Left cardiac atrium (tissue), 4 donors: ENCODE data around the gene MIDN. TPM values are rescaled to one million over a fixed set of nuclear protein-coding genes. Genes with fewer than 3 reads are reported as not detected.

ENCODE experiments used
- ATAC-seq, 2 donors: fragments of 200-7000 bp; cut with Tn5 transposase; one replicate each; pipeline ENCODE4 v1.9.1; 2020; ENCODE audit warnings: mild to moderate bottlenecking in 2 of 2, moderate library complexity in 2 of 2
- DNase-seq: peaks from one replicate; pipeline ENCODE4 v3.0.0-alpha.2; 2020
- intact Hi-C, 2 donors: fragments of 100-400 bp; cut with DNase I; formaldehyde crosslinking; loops; one replicate each; pipeline versions ENCODE4 v1.14.1 to v1.15.1; 2022 to 2023
- total RNA-seq, 2 donors: library from RNA; stranded (reverse); fragmentation: NEBNext Ultra II Directional; extraction: Animal tissue kit (Norgen Biotek cat#: 25700); gene quantifications; one replicate each; pipeline ENCODE4 v1.2.1, GENCODE V29; 2021
- donor health status: DM: no; HTN: yes; CAD: no.
- donor health status: DM: no; HTN: yes; CAD: no; lungs with severe emphysema.
- donor health status: DM: yes; HTN: yes; CAD: no.
- donor health status: Dilated cardiomyopathy.

Gene MIDN
- total RNA-seq, 2 donors from 2014 or later = 58.7 to 148 TPM

- ATAC-seq = no peak
- intact Hi-C loops = no loop called here
- DNase-seq = no peak
These were observed 28.5 kb upstream of the MIDN start for GRCh38 chr19:1219786-1220476.

GRCh38 chr19:1220477-1220930 lies 27.9 kb upstream of the MIDN start:
- DNase-seq (no peak), ATAC-seq (no peak)
- intact Hi-C loops = no loop called here

DNA sequence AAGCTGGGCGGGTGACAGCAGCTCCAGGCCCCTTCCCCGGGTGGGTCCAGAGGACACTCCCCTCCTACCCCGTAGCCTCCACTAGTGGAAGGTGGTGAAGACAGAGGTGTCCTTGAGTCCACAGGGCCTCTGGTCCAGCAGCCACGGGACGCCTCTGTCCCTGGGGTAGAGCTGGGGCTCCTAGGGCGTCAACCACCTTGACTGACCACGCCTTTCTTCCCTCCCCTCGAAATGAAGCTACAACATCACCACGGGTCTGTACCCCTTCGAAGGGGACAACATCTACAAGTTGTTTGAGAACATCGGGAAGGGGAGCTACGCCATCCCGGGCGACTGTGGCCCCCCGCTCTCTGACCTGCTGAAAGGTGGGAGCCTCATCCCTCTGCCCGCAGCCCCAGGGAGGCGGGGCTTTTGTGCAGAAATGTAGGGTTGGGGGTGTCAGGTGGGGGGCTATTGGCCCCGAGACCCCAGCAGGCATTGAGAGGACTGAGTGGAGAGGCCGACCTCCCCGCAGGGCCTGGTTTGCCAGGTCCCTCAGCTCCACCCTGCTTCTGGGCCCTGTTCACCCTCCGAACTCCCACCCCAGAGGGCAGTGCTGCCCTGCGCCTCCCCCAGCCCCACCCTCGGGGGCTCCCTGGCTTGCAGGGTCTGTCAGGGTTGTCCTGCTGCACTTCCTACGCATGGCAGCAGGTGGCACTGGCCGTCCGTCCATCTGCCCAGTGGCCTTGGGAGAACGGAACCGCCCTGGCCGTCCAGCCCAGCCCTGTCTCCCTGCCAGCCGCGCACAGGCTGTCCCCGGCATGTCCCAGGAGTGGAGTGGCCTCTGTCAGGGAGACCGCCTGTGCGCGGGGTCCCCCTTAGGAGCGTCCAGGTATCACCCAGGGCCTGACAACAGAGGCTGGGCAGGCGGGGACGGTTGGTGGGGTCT lies 27.1 kb upstream of the MIDN start:
- intact Hi-C loops = no loop called here
- DNase-seq (peak; percentile 83), ATAC-seq (peak; percentile 56 to 74)

- no peak for ATAC-seq
- intact Hi-C loops = no loop called here
- DNase-seq = no peak
These were observed 26.5 kb upstream of the MIDN start for GRCh38 chr19:1221904-1222255.

DNA sequence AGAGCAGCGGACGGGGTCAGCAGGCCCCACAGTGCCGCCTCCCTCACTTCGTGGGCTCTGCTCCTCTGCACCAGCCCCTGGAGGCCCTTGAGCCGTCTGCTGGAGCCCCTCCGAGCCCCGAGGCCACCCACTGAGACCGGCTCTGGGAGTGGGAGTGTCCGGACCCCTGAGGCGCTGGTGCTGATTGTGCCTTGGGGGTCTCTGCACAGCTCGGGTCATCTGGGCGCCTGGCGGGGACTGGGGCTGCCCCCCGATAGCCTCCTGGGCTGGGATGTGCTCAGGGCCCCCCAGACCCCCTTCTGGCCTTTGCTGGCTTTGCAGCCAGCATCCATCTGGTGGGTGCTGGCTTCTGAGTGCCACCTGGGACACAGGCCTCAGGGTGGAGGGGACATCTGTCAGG lies 26.0 kb upstream of the MIDN start:
- intact Hi-C loops = no loop called here
- ATAC-seq (no peak), DNase-seq (no peak)

DNA sequence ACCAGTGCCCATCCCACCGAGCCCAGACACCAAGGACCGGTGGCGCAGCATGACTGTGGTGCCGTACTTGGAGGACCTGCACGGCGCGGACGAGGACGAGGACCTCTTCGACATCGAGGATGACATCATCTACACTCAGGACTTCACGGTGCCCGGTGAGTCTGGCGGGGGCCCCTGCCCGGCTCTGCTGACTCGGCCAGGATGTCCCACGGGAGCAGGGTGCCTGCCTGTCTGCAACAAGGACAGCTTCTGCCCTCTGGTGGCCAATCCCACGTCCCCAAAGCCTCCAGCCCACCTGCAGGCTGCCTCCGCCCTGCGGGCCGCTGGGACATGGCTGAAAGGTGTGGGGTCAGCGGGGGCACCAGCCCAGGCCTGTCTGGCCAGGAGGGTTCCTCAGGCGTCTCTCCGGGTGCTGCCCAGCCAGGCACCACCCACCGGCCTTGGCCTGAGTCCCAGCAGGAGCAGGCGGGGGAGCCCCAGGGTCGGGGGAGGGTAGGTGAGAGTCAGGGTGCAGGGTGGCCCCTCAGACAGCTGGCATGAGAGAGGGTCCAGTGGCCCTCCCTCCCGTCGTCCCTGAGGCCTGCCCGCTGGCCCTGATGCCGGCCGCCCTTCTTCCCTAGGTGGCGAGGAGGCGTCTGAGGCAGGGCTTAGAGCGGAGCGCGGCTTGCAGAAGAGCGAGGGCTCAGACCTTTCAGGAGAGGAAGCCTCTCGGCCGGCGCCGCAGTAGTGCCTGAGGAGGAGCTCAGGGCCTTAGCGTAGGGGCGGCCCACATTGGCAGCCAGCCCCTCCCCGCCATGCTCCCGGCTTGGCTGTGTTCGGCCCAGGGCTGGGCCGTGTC lies 25.1 kb upstream of the MIDN start:
- no peak for ATAC-seq
- DNase-seq = peak; percentile 45
- intact Hi-C loops = no loop called here

GRCh38 chr19:1224047-1224825 lies 24.1 kb upstream of the MIDN start:
- intact Hi-C loops = no loop called here
- no peak for DNase-seq
- no peak for ATAC-seq

- DNase-seq = no peak
- ATAC-seq = no peak
- intact Hi-C loops = no loop called here
These were observed 23.5 kb upstream of the MIDN start for GRCh38 chr19:1224847-1225246.

- DNase-seq = no peak
- intact Hi-C loops = no loop called here
- no peak for ATAC-seq
These were observed 22.8 kb upstream of the MIDN start for GRCh38 chr19:1225440-1226226.

DNA sequence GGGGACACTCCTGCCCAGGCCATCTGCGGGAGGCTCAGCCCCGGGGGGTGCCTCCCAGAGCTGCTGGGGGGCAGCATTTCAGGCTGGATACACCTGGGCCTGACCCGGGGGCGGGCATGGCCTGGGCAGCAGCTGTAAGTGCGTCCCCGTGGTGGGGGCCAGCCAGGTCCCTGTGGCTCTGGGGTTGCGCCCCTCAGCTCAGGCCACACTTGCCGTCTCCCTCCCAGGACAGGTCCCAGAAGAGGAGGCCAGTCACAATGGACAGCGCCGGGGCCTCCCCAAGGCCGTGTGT lies 22.2 kb upstream of the MIDN start:
- intact Hi-C loops = no loop called here
- ATAC-seq = no peak

GRCh38 chr19:1226522-1227303 lies 21.7 kb upstream of the MIDN start:
- intact Hi-C loops = no loop called here
- ATAC-seq (no peak), DNase-seq (no peak)

More for the DNA sequence above, 22.2 kb upstream of the MIDN start:
- DNase-seq = no peak

DNA sequence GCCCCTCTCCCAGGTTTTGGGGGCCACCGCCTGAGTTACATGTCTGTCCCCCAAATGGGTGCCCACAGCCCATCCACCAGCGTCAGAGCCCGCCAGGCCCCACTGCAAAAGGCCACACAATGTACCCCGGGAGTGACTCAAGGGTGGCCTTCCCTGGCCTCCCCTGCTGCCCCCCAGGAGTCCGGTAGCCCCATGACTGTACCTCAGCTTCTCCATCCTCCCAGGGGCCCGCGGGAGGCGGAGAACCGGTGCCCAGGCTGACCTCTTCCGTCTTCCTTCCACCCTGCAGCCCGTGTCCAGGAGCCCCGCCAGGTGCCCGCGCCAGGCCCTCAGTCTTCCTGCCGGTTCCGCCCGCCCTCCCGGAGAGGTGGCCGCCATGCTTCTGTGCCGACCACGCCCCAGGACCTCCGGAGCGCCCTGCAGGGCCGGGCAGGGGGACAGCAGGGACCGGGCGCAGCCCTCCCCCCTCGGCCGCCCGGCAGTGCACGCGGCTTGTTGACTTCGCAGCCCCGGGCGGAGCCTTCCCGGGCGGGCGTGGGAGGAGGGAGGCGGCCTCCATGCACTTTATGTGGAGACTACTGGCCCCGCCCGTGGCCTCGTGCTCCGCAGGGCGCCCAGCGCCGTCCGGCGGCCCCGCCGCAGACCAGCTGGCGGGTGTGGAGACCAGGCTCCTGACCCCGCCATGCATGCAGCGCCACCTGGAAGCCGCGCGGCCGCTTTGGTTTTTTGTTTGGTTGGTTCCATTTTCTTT lies 20.9 kb upstream of the MIDN start:
- no peak for ATAC-seq
- DNase-seq = no peak
- intact Hi-C loops = no loop called here

GRCh38 chr19:1228161-1228957 lies 20.0 kb upstream of the MIDN start:
- no peak for ATAC-seq
- intact Hi-C loops = no loop called here
- DNase-seq = no peak

- intact Hi-C loops = no loop called here
- ATAC-seq (no peak), DNase-seq (no peak)
These were observed 19.1 kb upstream of the MIDN start for GRCh38 chr19:1229056-1229923.
